Activated CD8-positive, alpha-beta memory T cell treated with anti-CD3 and anti-CD28 coated beads, Interleukin-2, amount 10 ng/mL, durations not matched to agents 7 days and 5 days (primary cell): ENCODE measurements around the gene STRA6. TPM values are rescaled to one million over a fixed set of nuclear protein-coding genes. Genes with fewer than 3 reads are reported as not detected.
A peak's percentile ranks its signal among the peaks of the same experiment; 100 is the strongest.

Source experiments
- ATAC-seq: fragments of 150-1000 bp; cut with Tn5 transposase; one replicate; pipeline ENCODE4 v1.10.0; 2021; ENCODE audit warnings: moderate library complexity
- CTCF ChIA-PET: fragments of 350-600 bp; sonication (Branson Sonifier 250); formaldehyde crosslinking; loops from one replicate; lab custom pipeline; 2021; ENCODE audit warnings: antibody characterized with exemption; lab: Charles Lee
- DNase-seq: peaks from one replicate; pipeline ENCODE4 v3.0.0-alpha.2; 2020
- H3K27ac Mint-ChIP-seq: one replicate; pipeline ENCODE4 v1.8.0; 2021; ENCODE audit warnings: mild to moderate bottlenecking, mixed read lengths
- H3K27me3 Mint-ChIP-seq: one replicate; pipeline ENCODE4 v1.8.0; 2021; ENCODE audit warnings: mixed read lengths
- H3K36me3 Mint-ChIP-seq: one replicate; pipeline ENCODE4 v1.8.0; 2021; ENCODE audit warnings: mild to moderate bottlenecking, mixed read lengths
- H3K4me1 Mint-ChIP-seq: one replicate; pipeline ENCODE4 v1.8.0; 2021; ENCODE audit warnings: mixed read lengths
- H3K4me3 Mint-ChIP-seq: one replicate; pipeline ENCODE4 v1.8.0; 2021; ENCODE audit warnings: mild to moderate bottlenecking, moderate library complexity, mixed read lengths
- H3K9me3 Mint-ChIP-seq: one replicate; pipeline ENCODE4 v1.8.0; 2022; ENCODE audit warnings: low read depth, mixed read lengths
- total RNA-seq, 2 experiments: library from RNA; stranded (reverse); gene quantifications; one replicate each; pipeline ENCODE4 v1.2.3, GENCODE V29; 2021

Gene STRA6
- total RNA-seq, 2 experiments from 2014 or later: 1.3 TPM; not detected in 1

DNA sequence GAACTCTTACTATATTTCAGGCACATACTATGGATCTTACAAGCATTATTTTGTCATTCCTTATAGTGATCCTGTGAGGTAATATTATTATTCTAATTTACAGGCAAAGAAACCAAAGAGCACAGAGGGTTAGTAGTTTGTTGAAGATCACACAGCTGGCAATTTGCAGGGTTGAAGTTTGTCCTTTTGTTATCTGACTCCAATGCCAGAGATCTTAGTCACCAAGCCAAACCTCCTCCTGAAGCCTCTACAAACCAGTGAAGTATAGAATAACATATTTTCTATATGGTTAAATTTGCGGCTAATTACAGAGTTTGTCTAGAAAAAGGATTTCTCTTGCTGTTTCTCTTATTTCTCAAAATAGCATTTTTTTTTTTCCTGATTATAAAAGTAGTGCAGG, 61.0 kb downstream of the STRA6 start:
- Mint-ChIP-seq H3K27ac (no peak overlapping the region), H3K9me3 (no peaks in the 10 kb centered on the region), H3K4me1 (peaks cover 11% of the 10 kb centered on the region), H3K4me3 (no peak overlapping the region), H3K36me3 (peaks cover 2% of the 10 kb centered on the region), H3K27me3 (peaks cover 73% of the 10 kb centered on the region)
- CTCF ChIA-PET: no interaction called here
- DNase-seq (no peak), ATAC-seq (no peak)

DNA sequence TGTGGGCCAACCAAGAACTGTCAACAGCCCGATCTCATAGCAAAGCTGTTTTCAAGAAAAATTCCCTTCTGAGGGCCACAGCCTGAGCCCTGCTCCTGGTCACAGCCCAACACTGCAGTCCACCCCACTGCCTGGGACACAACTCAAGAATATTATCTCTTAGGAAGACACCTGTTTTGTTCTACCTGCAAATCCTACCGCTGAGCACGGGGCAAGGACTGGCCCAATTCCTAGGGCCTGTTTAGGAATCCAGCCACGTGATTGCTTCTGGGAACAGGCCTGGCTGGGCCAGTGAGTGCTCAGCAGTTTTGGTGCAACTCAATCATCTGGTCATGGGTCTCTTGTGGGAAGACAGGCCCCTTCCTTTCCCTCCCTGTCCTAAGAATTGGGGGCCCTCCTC, 63.9 kb downstream of the STRA6 start:
- H3K4me1 Mint-ChIP-seq: peaks cover 19% of the 10 kb centered on the region
- no peak for ATAC-seq
- CTCF ChIA-PET: interaction anchor here (1.1 to 1.5 kb wide), 4 partner anchors 10 to 182 kb away, joined by 3 to 5 read pairs (median 4); no protein-coding TSS in a partner anchor
- H3K27ac Mint-ChIP-seq: no peak overlapping the region
- no peak for DNase-seq
- peaks cover 73% of the 10 kb centered on the region for H3K27me3 Mint-ChIP-seq
- no peak overlapping the region for H3K4me3 Mint-ChIP-seq
- no peaks in the 10 kb centered on the region for H3K9me3 Mint-ChIP-seq
- no peaks in the 10 kb centered on the region for H3K36me3 Mint-ChIP-seq

DNA sequence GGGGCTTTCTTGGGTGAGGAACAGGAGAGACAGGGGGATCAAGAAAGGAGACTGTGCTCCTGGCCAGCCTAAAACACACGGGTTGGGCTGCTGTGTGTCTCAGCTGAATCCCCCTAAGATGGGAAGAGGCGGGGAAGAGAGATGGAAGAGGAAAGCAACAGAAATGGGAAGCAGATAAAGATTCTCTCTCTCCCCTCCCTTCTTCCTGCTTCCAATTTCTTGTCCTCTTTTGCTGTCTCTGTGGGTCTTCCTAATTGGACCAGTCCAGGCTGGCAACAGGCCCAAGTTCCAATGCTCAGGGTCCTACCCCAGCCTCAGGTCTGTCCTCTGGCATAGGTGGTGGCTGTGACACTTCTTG, 65.1 kb downstream of the STRA6 start:
- H3K27me3 Mint-ChIP-seq: peaks cover 82% of the 10 kb centered on the region
- no peaks in the 10 kb centered on the region for H3K9me3 Mint-ChIP-seq
- ATAC-seq (no peak), DNase-seq (no peak)
- H3K36me3 Mint-ChIP-seq: no peaks in the 10 kb centered on the region
- H3K4me1 Mint-ChIP-seq: peaks cover 27% of the 10 kb centered on the region
- no peak overlapping the region for H3K4me3 Mint-ChIP-seq
- no peak overlapping the region for H3K27ac Mint-ChIP-seq
- CTCF ChIA-PET: interaction anchor here (1.5 kb wide), 1 partner anchor 9 kb away, joined by 4 read pairs; no protein-coding TSS in a partner anchor

GRCh38 chr15:74136814-74137536, 65.6 kb downstream of the STRA6 start:
- Mint-ChIP-seq H3K27ac (peak overlapping the region; percentile 13), H3K9me3 (no peaks in the 10 kb centered on the region), H3K4me1 (peaks cover 28% of the 10 kb centered on the region), H3K4me3 (peak overlapping the region; percentile 13), H3K27me3 (peaks cover 85% of the 10 kb centered on the region), H3K36me3 (no peaks in the 10 kb centered on the region)
- no peak for ATAC-seq
- no peak for DNase-seq
- CTCF ChIA-PET: interaction anchor here (1.5 kb wide), 1 partner anchor 9 kb away, joined by 4 read pairs; no protein-coding TSS in a partner anchor

DNA sequence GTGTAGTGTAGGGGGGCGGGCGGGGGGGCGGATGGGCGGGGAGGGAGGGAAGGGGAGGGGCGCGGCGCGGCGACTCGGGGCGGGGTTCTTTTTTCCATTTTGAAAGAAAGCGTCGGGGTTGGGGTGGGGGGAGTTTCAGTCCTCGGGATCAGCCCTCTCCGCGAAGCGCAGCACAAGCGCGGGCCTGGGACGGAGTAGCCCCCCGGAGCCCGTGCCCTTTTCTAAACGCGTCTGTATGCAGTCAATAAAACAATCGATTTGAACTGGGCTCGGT, 66.1 kb downstream of the STRA6 start:
- ATAC-seq: no peak
- H3K27ac Mint-ChIP-seq: no peak overlapping the region
- H3K36me3 Mint-ChIP-seq: no peaks in the 10 kb centered on the region

GRCh38 chr15:74135041-74135565, 67.5 kb downstream of the STRA6 start:
- peaks cover 89% of the 10 kb centered on the region for H3K27me3 Mint-ChIP-seq
- ATAC-seq (no peak), DNase-seq (no peak)
- no peaks in the 10 kb centered on the region for H3K9me3 Mint-ChIP-seq
- H3K4me3 Mint-ChIP-seq: no peak overlapping the region
- CTCF ChIA-PET: interaction anchor here (5.5 kb wide), 1 partner anchor 186 kb away, joined by 29 read pairs; no protein-coding TSS in a partner anchor
- H3K4me1 Mint-ChIP-seq: peaks cover 27% of the 10 kb centered on the region
- peak overlapping the region; percentile 52 for H3K27ac Mint-ChIP-seq
- H3K36me3 Mint-ChIP-seq: no peaks in the 10 kb centered on the region

More for the DNA sequence above, 66.1 kb downstream of the STRA6 start:
- Mint-ChIP-seq H3K4me3 (peak overlapping the region; percentile 13), H3K27me3 (peaks cover 87% of the 10 kb centered on the region), H3K4me1 (peaks cover 28% of the 10 kb centered on the region), H3K9me3 (no peaks in the 10 kb centered on the region)
- CTCF ChIA-PET: interaction anchor here (5.5 kb wide), 1 partner anchor 185 kb away, joined by 29 read pairs; no protein-coding TSS in a partner anchor
- no peak for DNase-seq

DNA sequence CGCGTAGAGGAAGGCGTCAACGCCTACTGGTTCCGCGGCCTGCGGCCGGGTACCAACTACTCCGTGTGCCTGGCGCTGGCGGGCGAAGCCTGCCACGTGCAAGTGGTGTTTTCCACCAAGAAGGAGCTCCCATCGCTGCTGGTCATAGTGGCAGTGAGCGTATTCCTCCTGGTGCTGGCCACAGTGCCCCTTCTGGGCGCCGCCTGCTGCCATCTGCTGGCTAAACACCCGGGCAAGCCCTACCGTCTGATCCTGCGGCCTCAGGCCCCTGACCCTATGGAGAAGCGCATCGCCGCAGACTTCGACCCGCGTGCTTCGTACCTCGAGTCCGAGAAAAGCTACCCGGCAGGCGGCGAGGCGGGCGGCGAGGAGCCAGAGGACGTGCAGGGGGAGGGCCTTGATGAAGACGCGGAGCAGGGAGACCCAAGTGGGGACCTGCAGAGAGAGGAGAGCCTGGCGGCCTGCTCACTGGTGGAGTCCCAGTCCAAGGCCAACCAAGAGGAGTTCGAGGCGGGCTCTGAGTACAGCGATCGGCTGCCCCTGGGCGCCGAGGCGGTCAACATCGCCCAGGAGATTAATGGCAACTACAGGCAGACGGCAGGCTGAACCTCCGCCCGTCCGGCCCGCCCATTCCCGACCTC, 68.1 kb downstream of the STRA6 start:
- CTCF ChIA-PET: interaction anchor here (0.9 to 5.5 kb wide), 3 partner anchors 12 to 187 kb away, joined by 3 to 29 read pairs (median 3); no protein-coding TSS in a partner anchor
- H3K4me1 Mint-ChIP-seq: peaks cover 23% of the 10 kb centered on the region
- no peak overlapping the region for H3K4me3 Mint-ChIP-seq
- no peaks in the 10 kb centered on the region for H3K9me3 Mint-ChIP-seq
- DNase-seq (no peak), ATAC-seq (no peak)
- H3K27ac Mint-ChIP-seq: peak overlapping the region; percentile 30
- H3K27me3 Mint-ChIP-seq: peaks cover 90% of the 10 kb centered on the region
- no peaks in the 10 kb centered on the region for H3K36me3 Mint-ChIP-seq

DNA sequence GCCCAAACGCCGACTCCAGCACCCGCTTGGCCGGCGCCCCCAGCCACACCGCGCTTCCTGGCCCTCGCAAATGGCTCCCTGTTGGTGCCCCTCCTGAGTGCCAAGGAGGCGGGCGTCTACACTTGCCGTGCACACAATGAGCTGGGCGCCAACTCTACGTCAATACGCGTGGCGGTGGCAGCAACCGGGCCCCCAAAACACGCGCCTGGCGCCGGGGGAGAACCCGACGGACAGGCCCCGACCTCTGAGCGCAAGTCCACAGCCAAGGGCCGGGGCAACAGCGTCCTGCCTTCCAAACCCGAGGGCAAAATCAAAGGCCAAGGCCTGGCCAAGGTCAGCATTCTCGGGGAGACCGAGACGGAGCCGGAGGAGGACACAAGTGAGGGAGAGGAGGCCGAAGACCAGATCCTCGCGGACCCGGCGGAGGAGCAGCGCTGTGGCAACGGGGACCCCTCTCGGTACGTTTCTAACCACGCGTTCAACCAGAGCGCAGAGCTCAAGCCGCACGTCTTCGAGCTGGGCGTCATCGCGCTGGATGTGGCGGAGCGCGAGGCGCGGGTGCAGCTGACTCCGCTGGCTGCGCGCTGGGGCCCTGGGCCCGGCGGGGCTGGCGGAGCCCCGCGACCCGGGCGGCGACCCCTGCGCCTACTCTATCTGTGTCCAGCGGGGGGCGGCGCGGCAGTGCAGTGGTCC, 68.7 kb downstream of the STRA6 start:
- CTCF ChIA-PET: interaction anchor here (0.9 to 5.5 kb wide), 3 partner anchors 11 to 187 kb away, joined by 3 to 29 read pairs (median 3); no protein-coding TSS in a partner anchor
- ATAC-seq (no peak), DNase-seq (no peak)
- H3K27me3 Mint-ChIP-seq: peaks cover 92% of the 10 kb centered on the region
- no peaks in the 10 kb centered on the region for H3K36me3 Mint-ChIP-seq
- H3K4me1 Mint-ChIP-seq: peaks cover 24% of the 10 kb centered on the region
- H3K9me3 Mint-ChIP-seq: no peaks in the 10 kb centered on the region
- no peak overlapping the region for H3K4me3 Mint-ChIP-seq
- H3K27ac Mint-ChIP-seq: peak overlapping the region; percentile 30

- Mint-ChIP-seq H3K4me1 (peaks cover 25% of the 10 kb centered on the region), H3K9me3 (no peaks in the 10 kb centered on the region), H3K27me3 (peaks cover 90% of the 10 kb centered on the region), H3K4me3 (no peak overlapping the region), H3K36me3 (no peaks in the 10 kb centered on the region), H3K27ac (peak overlapping the region; percentile 43)
- no peak for DNase-seq
- ATAC-seq: no peak
- CTCF ChIA-PET: interaction anchor here (5.5 kb wide), 1 partner anchor 188 kb away, joined by 29 read pairs; no protein-coding TSS in a partner anchor
Measured at GRCh38 chr15:74132681-74133651, 69.6 kb downstream of the STRA6 start.

DNA sequence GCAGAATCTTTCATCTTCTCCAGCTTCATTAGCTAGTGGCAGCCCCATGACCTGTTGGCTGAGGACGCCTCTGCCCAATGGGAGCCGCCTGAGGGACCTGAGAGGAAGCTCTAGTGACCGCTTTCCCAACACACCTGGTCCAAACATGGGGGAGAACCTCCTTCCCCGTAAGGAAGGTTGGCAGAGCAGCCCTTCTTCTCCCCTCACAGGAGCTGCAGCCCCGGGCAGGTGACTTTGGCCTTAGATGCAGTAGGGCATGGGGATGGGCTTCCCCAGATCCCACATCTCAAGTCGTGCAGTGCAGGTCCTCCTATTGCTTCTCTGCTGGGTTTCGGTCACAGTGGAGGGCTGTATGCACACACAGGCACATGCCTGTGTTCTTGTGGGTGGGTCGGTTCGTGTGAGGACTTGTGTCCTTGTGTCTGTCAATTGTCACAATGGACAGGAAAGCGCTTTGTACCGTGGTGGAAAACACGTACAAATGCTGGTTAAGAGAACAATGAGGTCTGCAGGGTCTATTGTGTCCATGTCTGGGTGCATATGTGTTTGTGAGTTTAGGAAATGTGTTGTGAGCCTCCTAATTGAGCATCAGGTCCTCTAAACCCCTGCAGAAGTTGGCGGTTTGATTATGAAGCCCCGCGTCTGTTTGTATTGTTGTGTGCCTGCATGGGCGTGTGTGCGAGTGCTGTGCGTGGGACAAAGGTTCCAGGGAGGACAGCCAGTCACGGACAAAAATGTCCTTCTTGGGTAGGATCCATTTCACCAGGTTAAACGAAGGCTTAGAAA, 70.8 kb downstream of the STRA6 start:
- ATAC-seq (no peak), DNase-seq (no peak)
- peaks cover 22% of the 10 kb centered on the region for H3K4me1 Mint-ChIP-seq
- H3K4me3 Mint-ChIP-seq: peak overlapping the region; percentile 27
- H3K27ac Mint-ChIP-seq: peak overlapping the region; percentile 45
- CTCF ChIA-PET: interaction anchor here (0.7 to 5.5 kb wide), 2 partner anchors 166 to 189 kb away, joined by 3 to 29 read pairs; no protein-coding TSS in a partner anchor
- no peaks in the 10 kb centered on the region for H3K9me3 Mint-ChIP-seq
- H3K27me3 Mint-ChIP-seq: peaks cover 87% of the 10 kb centered on the region
- no peaks in the 10 kb centered on the region for H3K36me3 Mint-ChIP-seq

- Mint-ChIP-seq H3K4me3 (peak overlapping the region; percentile 0), H3K27ac (peak overlapping the region; percentile 41), H3K36me3 (no peaks in the 10 kb centered on the region), H3K9me3 (no peaks in the 10 kb centered on the region), H3K27me3 (peaks cover 85% of the 10 kb centered on the region), H3K4me1 (peaks cover 18% of the 10 kb centered on the region)
- no peak for ATAC-seq
- DNase-seq: no peak
- CTCF ChIA-PET: interaction anchor here (0.7 to 5.5 kb wide), 2 partner anchors 167 to 190 kb away, joined by 3 to 29 read pairs; no protein-coding TSS in a partner anchor
Measured at GRCh38 chr15:74130849-74131627, 71.5 kb downstream of the STRA6 start.
